MCF 10A (cell line): ENCODE data around the gene RFX3. TPM values are rescaled to one million over a fixed set of nuclear protein-coding genes. Genes with fewer than 3 reads are reported as not detected.
A peak's percentile ranks its signal among the peaks of the same experiment; 100 is the strongest.

Experiments used
- BruUV-seq: library from RNA; stranded (reverse); fragments of 400-500 nt; replicated peaks from 2 replicates; lab custom pipeline; 2021; lab: Mats Ljungman, UMichigan
- CTCF ChIA-PET: fragments of 300-600 bp; sonication (Branson Sonifier 250); formaldehyde crosslinking; extraction: SDS; loops from one replicate; lab custom pipeline; 2021; ENCODE audit warnings: antibody characterized with exemption, inconsistent platforms; lab: Yijun Ruan, JAX
- POLR2A ChIA-PET: fragments of 300-600, 350-650 bp; sonication (Branson Sonifier 250); formaldehyde crosslinking; extraction: SDS; loops from one replicate; lab custom pipeline; 2020; ENCODE audit warnings: antibody characterized with exemption, inconsistent platforms; lab: Yijun Ruan, JAX
- DNase-seq: peaks from one replicate; pipeline ENCODE4 v3.0.0-alpha.2; 2018; ENCODE audit not compliant: unreplicated experiment
- H3K27ac Mint-ChIP-seq: one replicate; pipeline ENCODE4 v1.8.0; 2022; ENCODE audit warnings: mild to moderate bottlenecking, low read depth, mixed read lengths; ENCODE audit not compliant: unreplicated experiment
- H3K27me3 Mint-ChIP-seq: one replicate; pipeline ENCODE4 v1.8.0; 2022; ENCODE audit warnings: mixed read lengths; ENCODE audit not compliant: insufficient read depth, unreplicated experiment
- H3K36me3 Mint-ChIP-seq: one replicate; pipeline ENCODE4 v1.8.0; 2022; ENCODE audit warnings: mild to moderate bottlenecking, moderate library complexity, mixed read lengths; ENCODE audit not compliant: insufficient read depth, unreplicated experiment
- H3K4me1 Mint-ChIP-seq: one replicate; pipeline ENCODE4 v1.8.0; 2022; ENCODE audit warnings: mixed read lengths; ENCODE audit not compliant: insufficient read depth, unreplicated experiment
- H3K4me3 Mint-ChIP-seq: one replicate; pipeline ENCODE4 v1.8.0; 2022; ENCODE audit warnings: mild to moderate bottlenecking, moderate library complexity, mixed read lengths; ENCODE audit not compliant: unreplicated experiment
- H3K9me3 Mint-ChIP-seq: one replicate; pipeline ENCODE4 v1.8.0; 2022; ENCODE audit warnings: mixed read lengths; ENCODE audit not compliant: unreplicated experiment
- CTCF ChIP-seq: fragments of 200-600 bp; IDR thresholded peaks from one replicate; pipeline ENCODE4 v1.8.0; 2022; ENCODE audit warnings: antibody characterized with exemption, mild to moderate bottlenecking; ENCODE audit not compliant: unreplicated experiment
- intact Hi-C: fragments of 100-400 bp; cut with micrococcal nuclease; formaldehyde crosslinking; loops from 2 replicates; pipeline ENCODE4 v1.14.1; 2022
- total RNA-seq: library from RNA; stranded (reverse); gene quantifications from 2 replicates; pipeline ENCODE4 v1.2.3, GENCODE V29; 2022

RFX3 gene
- total RNA-seq, 1 experiment from 2014 or later, result 9.7 TPM

- no TSS peak for BruUV-seq
- Mint-ChIP-seq H3K4me3 (no peak overlapping the region), H3K36me3 (no peaks in the 10 kb centered on the region), H3K4me1 (peaks cover 9% of the 10 kb centered on the region), H3K9me3 (peaks cover 6% of the 10 kb centered on the region), H3K27ac (no peak overlapping the region), H3K27me3 (no peaks in the 10 kb centered on the region)
- intact Hi-C loops, result no loop called here
- CTCF ChIA-PET, result interaction anchor here (0.6 to 9.1 kb wide), 3 partner anchors 205 to 590 kb away, joined by 3 to 176 read pairs (median 3); no protein-coding TSS in a partner anchor
- POLR2A ChIA-PET, result interaction anchor here (0.9 kb wide), 1 partner anchor 279 kb away, joined by 3 read pairs; no protein-coding TSS in a partner anchor
- no peak for DNase-seq
- no peak for TF ChIP-seq CTCF
These were observed 288.7 kb downstream of the RFX3 start for GRCh38 chr9:3237121-3237520.

- H3K27me3 Mint-ChIP-seq, result no peaks in the 10 kb centered on the region
- no peak overlapping the region for H3K4me3 Mint-ChIP-seq
- no peaks in the 10 kb centered on the region for H3K36me3 Mint-ChIP-seq
- intact Hi-C loops, result no loop called here
- ChIA-PET CTCF (interaction anchor here (0.7 to 9.1 kb wide), 3 partner anchors 206 to 1058 kb away, joined by 3 to 176 read pairs (median 3); no protein-coding TSS in a partner anchor), POLR2A (no interaction called here)
- DNase-seq, result peak; percentile 27
- H3K4me1 Mint-ChIP-seq, result peaks cover 5% of the 10 kb centered on the region
- H3K27ac Mint-ChIP-seq, result no peak overlapping the region
- no peak for TF ChIP-seq CTCF
- no TSS peak for BruUV-seq
- H3K9me3 Mint-ChIP-seq, result peaks cover 6% of the 10 kb centered on the region
These were observed 290.3 kb downstream of the RFX3 start for GRCh38 chr9:3235497-3235896.

GRCh38 chr9:3224931-3225330 is 300.9 kb downstream of the RFX3 start:
- ChIA-PET POLR2A (no interaction called here), CTCF (interaction anchor here (1.2 kb wide), 1 partner anchor 17 kb away, joined by 4 read pairs; no protein-coding TSS in a partner anchor)
- H3K27ac Mint-ChIP-seq, result no peak overlapping the region
- H3K36me3 Mint-ChIP-seq, result no peaks in the 10 kb centered on the region
- no peaks in the 10 kb centered on the region for H3K27me3 Mint-ChIP-seq
- H3K4me1 Mint-ChIP-seq, result no peaks in the 10 kb centered on the region
- H3K4me3 Mint-ChIP-seq, result no peak overlapping the region
- DNase-seq, result no peak
- H3K9me3 Mint-ChIP-seq, result no peaks in the 10 kb centered on the region
- BruUV-seq, result no TSS peak
- no peak for TF ChIP-seq CTCF
- intact Hi-C loops, result no loop called here

GRCh38 chr9:3215658-3216057 is 310.1 kb downstream of the RFX3 start:
- DNase-seq, result no peak
- Mint-ChIP-seq H3K36me3 (no peaks in the 10 kb centered on the region), H3K4me3 (no peak overlapping the region), H3K27ac (no peak overlapping the region), H3K27me3 (peaks cover 6% of the 10 kb centered on the region), H3K4me1 (no peaks in the 10 kb centered on the region), H3K9me3 (no peaks in the 10 kb centered on the region)
- CTCF ChIA-PET, result interaction anchor here (1.3 kb wide), 1 partner anchor 225 kb away, joined by 5 read pairs; no protein-coding TSS in a partner anchor
- no peak for TF ChIP-seq CTCF
- intact Hi-C loops, result no loop called here
- POLR2A ChIA-PET, result no interaction called here
- BruUV-seq, result no TSS peak
